ENCODE measurements around the gene HMGA1. TPM values are rescaled to one million over a fixed set of nuclear protein-coding genes. Genes with fewer than 3 reads are reported as not detected.

HMGA1 gene
- total RNA-seq, 4 donors from 2014 or later, result 93.3 to 127 (median 111) TPM

DNA sequence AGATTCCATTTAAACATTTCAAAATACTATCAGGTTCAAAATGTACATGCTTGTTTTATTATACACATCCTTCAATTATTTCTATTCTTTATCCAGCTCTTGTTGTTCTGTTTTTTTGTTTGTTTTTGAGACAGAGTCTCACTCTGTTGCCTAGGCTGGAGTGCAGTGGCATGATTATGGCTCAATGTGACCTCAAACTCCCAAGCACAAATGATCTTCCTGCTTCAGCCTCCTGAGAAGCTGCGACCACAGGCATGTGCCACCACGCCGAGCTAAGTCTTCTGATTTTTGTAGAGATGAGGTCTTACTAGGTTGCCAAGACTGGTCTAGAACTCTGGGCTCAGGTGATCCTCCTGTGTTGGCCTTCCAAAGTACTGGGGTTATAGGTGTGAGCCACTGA is 56.3 kb downstream of the HMGA1 start:
- 94% methylated on average over 3 of the region's 3 CpGs for WGBS
- DNase-seq (ENCODE audit: low spot score in 2 of 2), result no peak
- Histone ChIP-seq H3K36me3 (peaks cover 26% of the 10 kb centered on the region), H3K27me3 (no peaks in the 10 kb centered on the region), H3K4me3 (no peak overlapping the region), H3K4me1 (no peaks in the 10 kb centered on the region), H3K9me3 (no peaks in the 10 kb centered on the region), H3K27ac (no peak overlapping the region)
- no peak for TF ChIP-seq EP300 (IDR thresholded peaks at IDR 0.05)
- TF ChIP-seq POLR2AphosphoS5 (IDR thresholded peaks at IDR 0.05), result no peak
- TF ChIP-seq POLR2A (IDR thresholded peaks at IDR 0.05), result no peak
- TF ChIP-seq, protein P1, sequence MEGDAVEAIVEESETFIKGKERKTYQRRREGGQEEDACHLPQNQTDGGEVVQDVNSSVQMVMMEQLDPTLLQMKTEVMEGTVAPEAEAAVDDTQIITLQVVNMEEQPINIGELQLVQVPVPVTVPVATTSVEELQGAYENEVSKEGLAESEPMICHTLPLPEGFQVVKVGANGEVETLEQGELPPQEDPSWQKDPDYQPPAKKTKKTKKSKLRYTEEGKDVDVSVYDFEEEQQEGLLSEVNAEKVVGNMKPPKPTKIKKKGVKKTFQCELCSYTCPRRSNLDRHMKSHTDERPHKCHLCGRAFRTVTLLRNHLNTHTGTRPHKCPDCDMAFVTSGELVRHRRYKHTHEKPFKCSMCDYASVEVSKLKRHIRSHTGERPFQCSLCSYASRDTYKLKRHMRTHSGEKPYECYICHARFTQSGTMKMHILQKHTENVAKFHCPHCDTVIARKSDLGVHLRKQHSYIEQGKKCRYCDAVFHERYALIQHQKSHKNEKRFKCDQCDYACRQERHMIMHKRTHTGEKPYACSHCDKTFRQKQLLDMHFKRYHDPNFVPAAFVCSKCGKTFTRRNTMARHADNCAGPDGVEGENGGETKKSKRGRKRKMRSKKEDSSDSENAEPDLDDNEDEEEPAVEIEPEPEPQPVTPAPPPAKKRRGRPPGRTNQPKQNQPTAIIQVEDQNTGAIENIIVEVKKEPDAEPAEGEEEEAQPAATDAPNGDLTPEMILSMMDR (IDR thresholded peaks at IDR 0.05), result no peak

DNA sequence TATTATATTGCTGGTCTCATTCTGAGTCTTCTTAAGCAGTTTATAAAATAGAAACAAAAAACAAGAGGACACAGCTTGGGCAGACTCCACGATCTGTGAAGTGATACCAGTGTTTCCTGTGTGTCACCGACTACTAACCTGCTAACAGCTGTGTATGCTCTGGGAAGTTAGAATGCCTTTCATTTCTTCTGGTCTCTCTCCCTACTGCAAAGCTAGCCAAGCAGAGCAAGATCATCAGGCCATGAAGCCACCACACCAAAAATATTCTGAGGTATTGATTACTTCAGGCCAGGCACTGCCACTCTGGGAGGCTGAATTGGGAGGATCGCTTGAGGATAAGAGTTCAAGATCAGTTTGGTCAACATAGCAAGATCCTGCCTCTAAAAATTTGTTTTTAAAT is 59.0 kb downstream of the HMGA1 start:
- Histone ChIP-seq H3K27ac (no peak overlapping the region), H3K36me3 (peaks cover 24% of the 10 kb centered on the region), H3K4me3 (no peak overlapping the region), H3K4me1 (no peaks in the 10 kb centered on the region), H3K27me3 (no peaks in the 10 kb centered on the region), H3K9me3 (no peaks in the 10 kb centered on the region)
- no peak for DNase-seq (ENCODE audit: low spot score in 2 of 2)
- TF ChIP-seq, protein P1 (IDR thresholded peaks at IDR 0.05), result no peak
- TF ChIP-seq POLR2AphosphoS5 (IDR thresholded peaks at IDR 0.05) (no peak), EP300 (IDR thresholded peaks at IDR 0.05) (no peak), POLR2A (IDR thresholded peaks at IDR 0.05) (no peak)
- 73% methylated on average over 3 of the region's 3 CpGs for WGBS

Other genes with a start within 250 kb of the HMGA1 start
- not detected for gene GRM4, start 90.8 kb upstream of the HMGA1 start, total RNA-seq
- gene SMIM29, start 12.1 kb downstream of the HMGA1 start, total RNA-seq, result 10 to 100 TPM; 45.2 to 58.8 (median 51.2) TPM
- gene NUDT3, start 155.8 kb downstream of the HMGA1 start, total RNA-seq, result 10 to 100 TPM; 23.2 to 34.6 (median 28.0) TPM
- gene RPS10, start 189.2 kb downstream of the HMGA1 start, total RNA-seq, result 1,000 to 10,000 TPM; 1,674 to 3,777 (median 3,332) TPM
- under 1 TPM in 2 of 4 donors, not detected in 2; 0.11 to 0.40 TPM for gene PACSIN1, start 229.2 kb downstream of the HMGA1 start, total RNA-seq

All from suprapubic skin (tissue), 4 donors.